ENCODE results near the gene BMPER. TPM values are rescaled to one million over a fixed set of nuclear protein-coding genes. Genes with fewer than 3 reads are reported as not detected.

Gene BMPER
- total and polyA plus RNA-seq, 2 donors (not counting 1 experiment from before 2014, with no cell fraction given) = 12.2 to 15.9 TPM

DNA sequence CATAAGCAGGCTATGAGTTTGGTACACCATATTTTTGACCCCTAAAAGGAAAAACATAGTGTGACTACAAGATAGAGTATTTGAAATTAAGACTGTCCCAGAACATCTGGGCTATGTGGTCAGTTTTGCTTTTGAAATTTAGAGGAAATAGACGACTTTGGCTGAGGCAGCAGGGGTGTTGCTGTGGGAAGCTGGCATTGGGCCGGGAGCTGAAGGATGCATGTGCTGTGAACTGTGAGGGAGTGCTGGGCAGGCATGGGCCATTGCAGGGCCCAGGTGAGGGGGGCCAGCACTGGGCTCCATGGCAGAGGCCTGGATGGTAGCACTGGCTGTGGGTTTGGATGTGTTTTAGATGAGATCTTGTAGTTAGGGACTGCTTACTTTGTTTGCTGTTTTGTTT is 168.3 kb downstream of the BMPER start:
- Histone ChIP-seq H3K4me1 (ENCODE audit: control insufficient read depth, extremely low read depth, insufficient read depth, low read length) (peaks cover 9% of the 10 kb centered on the region), H2AFZ (ENCODE audit: low read length) (no peak overlapping the region), H3K27me3 (ENCODE audit: control insufficient read depth, insufficient read depth, low read length) (no peaks in the 10 kb centered on the region), H3K9ac (ENCODE audit: insufficient read depth, low read length) (no peak overlapping the region), H3K9me3 (ENCODE audit: control insufficient read depth, insufficient read depth, low read depth, low read length) (no peaks in the 10 kb centered on the region), H3K4me2 (ENCODE audit: extremely low read depth, insufficient read depth, low read length) (no peak overlapping the region), H4K20me1 (ENCODE audit: control insufficient read depth, extremely low read depth, insufficient read depth, low read length) (no peaks in the 10 kb centered on the region), H3K79me2 (ENCODE audit: control insufficient read depth, insufficient read depth, low read length) (no peaks in the 10 kb centered on the region), H3K4me3 (replicated peaks in 1 of 4; ENCODE audit: control extremely low read depth in 1 of 4, insufficient read depth in 1 of 4, low read depth in 3 of 4, low read length in 4 of 4) (no peak overlapping the region), H3K27ac (ENCODE audit: insufficient read depth, low read length) (no peak overlapping the region), H3K36me3 (ENCODE audit: control insufficient read depth, insufficient read depth, low read length) (no peaks in the 10 kb centered on the region)
- peak in 1 of 2 donors; percentile 80 for DNase-seq (ENCODE audit: low read depth in 2 of 2)
- no peak for TF ChIP-seq EZH2 (IDR thresholded peaks at IDR 0.05; ENCODE audit: low read length, missing control alignments)
- TF ChIP-seq, protein P1, sequence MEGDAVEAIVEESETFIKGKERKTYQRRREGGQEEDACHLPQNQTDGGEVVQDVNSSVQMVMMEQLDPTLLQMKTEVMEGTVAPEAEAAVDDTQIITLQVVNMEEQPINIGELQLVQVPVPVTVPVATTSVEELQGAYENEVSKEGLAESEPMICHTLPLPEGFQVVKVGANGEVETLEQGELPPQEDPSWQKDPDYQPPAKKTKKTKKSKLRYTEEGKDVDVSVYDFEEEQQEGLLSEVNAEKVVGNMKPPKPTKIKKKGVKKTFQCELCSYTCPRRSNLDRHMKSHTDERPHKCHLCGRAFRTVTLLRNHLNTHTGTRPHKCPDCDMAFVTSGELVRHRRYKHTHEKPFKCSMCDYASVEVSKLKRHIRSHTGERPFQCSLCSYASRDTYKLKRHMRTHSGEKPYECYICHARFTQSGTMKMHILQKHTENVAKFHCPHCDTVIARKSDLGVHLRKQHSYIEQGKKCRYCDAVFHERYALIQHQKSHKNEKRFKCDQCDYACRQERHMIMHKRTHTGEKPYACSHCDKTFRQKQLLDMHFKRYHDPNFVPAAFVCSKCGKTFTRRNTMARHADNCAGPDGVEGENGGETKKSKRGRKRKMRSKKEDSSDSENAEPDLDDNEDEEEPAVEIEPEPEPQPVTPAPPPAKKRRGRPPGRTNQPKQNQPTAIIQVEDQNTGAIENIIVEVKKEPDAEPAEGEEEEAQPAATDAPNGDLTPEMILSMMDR (conservative IDR thresholded peaks at IDR 0.05 in 1 of 2, IDR thresholded peaks at IDR 0.05 in 1 of 2; ENCODE audit: low read depth in 1 of 2, low read length in 2 of 2) = no peak

- no peak for DNase-seq (ENCODE audit: low read depth in 2 of 2)
- Histone ChIP-seq H3K79me2 (ENCODE audit: control insufficient read depth, insufficient read depth, low read length) (no peaks in the 10 kb centered on the region), H4K20me1 (ENCODE audit: control insufficient read depth, extremely low read depth, insufficient read depth, low read length) (no peaks in the 10 kb centered on the region), H3K36me3 (ENCODE audit: control insufficient read depth, insufficient read depth, low read length) (no peaks in the 10 kb centered on the region), H3K9ac (ENCODE audit: insufficient read depth, low read length) (no peak overlapping the region), H3K4me2 (ENCODE audit: extremely low read depth, insufficient read depth, low read length) (no peak overlapping the region), H3K9me3 (ENCODE audit: control insufficient read depth, insufficient read depth, low read depth, low read length) (no peaks in the 10 kb centered on the region), H3K4me1 (ENCODE audit: control insufficient read depth, extremely low read depth, insufficient read depth, low read length) (peaks cover 10% of the 10 kb centered on the region), H3K27ac (ENCODE audit: insufficient read depth, low read length) (no peak overlapping the region), H2AFZ (ENCODE audit: low read length) (no peak overlapping the region), H3K4me3 (replicated peaks in 1 of 4; ENCODE audit: control extremely low read depth in 1 of 4, insufficient read depth in 1 of 4, low read depth in 3 of 4, low read length in 4 of 4) (no peak overlapping the region), H3K27me3 (ENCODE audit: control insufficient read depth, insufficient read depth, low read length) (no peaks in the 10 kb centered on the region)
- TF ChIP-seq EZH2 (IDR thresholded peaks at IDR 0.05; ENCODE audit: low read length, missing control alignments) = no peak
- TF ChIP-seq, protein P1 (conservative IDR thresholded peaks at IDR 0.05 in 1 of 2, IDR thresholded peaks at IDR 0.05 in 1 of 2; ENCODE audit: low read depth in 1 of 2, low read length in 2 of 2) = no peak
These were observed 169.1 kb downstream of the BMPER start for GRCh38 chr7:34074421-34074820.

GRCh38 chr7:34075523-34076370 is 170.4 kb downstream of the BMPER start:
- Histone ChIP-seq H2AFZ (ENCODE audit: low read length) (no peak overlapping the region), H4K20me1 (ENCODE audit: control insufficient read depth, extremely low read depth, insufficient read depth, low read length) (no peaks in the 10 kb centered on the region), H3K36me3 (ENCODE audit: control insufficient read depth, insufficient read depth, low read length) (no peaks in the 10 kb centered on the region), H3K27me3 (ENCODE audit: control insufficient read depth, insufficient read depth, low read length) (no peaks in the 10 kb centered on the region), H3K9me3 (ENCODE audit: control insufficient read depth, insufficient read depth, low read depth, low read length) (no peaks in the 10 kb centered on the region), H3K4me3 (replicated peaks in 1 of 4; ENCODE audit: control extremely low read depth in 1 of 4, insufficient read depth in 1 of 4, low read depth in 3 of 4, low read length in 4 of 4) (no peak overlapping the region), H3K4me1 (ENCODE audit: control insufficient read depth, extremely low read depth, insufficient read depth, low read length) (peaks cover 3% of the 10 kb centered on the region), H3K79me2 (ENCODE audit: control insufficient read depth, insufficient read depth, low read length) (no peaks in the 10 kb centered on the region), H3K27ac (ENCODE audit: insufficient read depth, low read length) (no peak overlapping the region), H3K4me2 (ENCODE audit: extremely low read depth, insufficient read depth, low read length) (no peak overlapping the region), H3K9ac (ENCODE audit: insufficient read depth, low read length) (no peak overlapping the region)
- TF ChIP-seq EZH2 (IDR thresholded peaks at IDR 0.05; ENCODE audit: low read length, missing control alignments) = no peak
- TF ChIP-seq, protein P1 (conservative IDR thresholded peaks at IDR 0.05 in 1 of 2, IDR thresholded peaks at IDR 0.05 in 1 of 2; ENCODE audit: low read depth in 1 of 2, low read length in 2 of 2) = no peak
- no peak for DNase-seq (ENCODE audit: low read depth in 2 of 2)
